Stimulated activated CD8-positive, alpha-beta memory T cell treated with anti-CD3 and anti-CD28 coated beads, Interleukin-4, amount 100 ng/mL, for 24 hours (primary cell): ENCODE results near the gene ZNRF1.
"Not testable (repeated sequence)": the region's sequence is repeated elsewhere in the genome, so short reads cannot be mapped to it uniquely, and the experiment has no call there.

Source experiments
- DNase-seq: peaks from one replicate; pipeline ENCODE4 v3.0.0-alpha.2; 2020; ENCODE audit warnings: low read depth

The ZNRF1 gene

GRCh38 chr16:74998481-74999218 lies at the start of gene ZNRF1:
Gene ZNRF1, plus strand, starts transcription at chr16:74999024. Its CDS starts 648 bp downstream, at chr16:74999672.
- peak; percentile 72 for DNase-seq

- DNase-seq = no peak
Measured at GRCh38 chr16:74949309-74949708, 49.5 kb upstream of the ZNRF1 start.

GRCh38 chr16:74950511-74950910 lies 48.3 kb upstream of the ZNRF1 start:
- no peak for DNase-seq

DNA sequence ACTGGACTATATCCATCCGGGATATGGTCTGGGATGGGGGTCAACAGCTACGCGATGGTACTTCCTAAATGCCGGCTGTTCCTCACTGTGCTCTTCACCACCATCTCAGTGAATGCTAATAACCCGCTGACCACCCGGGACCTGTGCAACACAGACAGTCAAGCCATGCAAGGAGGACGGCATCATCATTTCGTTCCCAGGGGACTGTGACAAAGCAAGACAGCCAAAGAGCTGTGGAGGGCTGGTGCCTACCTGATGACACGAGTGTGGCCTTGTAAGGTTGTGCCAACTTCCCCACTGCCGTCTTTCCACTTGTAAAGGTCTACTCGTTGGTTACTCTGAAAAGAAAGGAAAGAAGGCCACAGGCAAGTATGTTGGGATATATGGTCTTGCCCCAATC lies 47.6 kb upstream of the ZNRF1 start:
- DNase-seq = no peak

- no peak for DNase-seq
Measured at GRCh38 chr16:74951681-74952080, 47.1 kb upstream of the ZNRF1 start.

DNA sequence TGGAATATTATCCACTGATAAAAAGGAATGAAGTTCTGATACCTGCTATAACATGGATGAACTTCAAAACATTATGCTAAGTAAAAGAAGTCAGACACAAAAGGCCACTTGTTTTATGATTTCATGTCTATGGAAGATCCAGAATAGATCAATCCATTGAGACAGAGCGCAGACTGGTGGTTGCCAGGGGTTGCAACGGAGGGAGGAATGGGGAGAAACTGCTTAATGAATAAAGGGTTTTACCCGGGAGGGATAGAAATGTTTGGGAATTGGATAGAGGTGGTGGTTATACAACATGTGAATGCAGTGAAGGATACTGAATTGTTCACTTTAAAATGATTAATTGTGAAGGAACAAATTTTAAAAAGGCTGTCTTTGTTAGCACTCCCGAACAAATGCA lies 44.1 kb upstream of the ZNRF1 start:
- DNase-seq = no peak

DNA sequence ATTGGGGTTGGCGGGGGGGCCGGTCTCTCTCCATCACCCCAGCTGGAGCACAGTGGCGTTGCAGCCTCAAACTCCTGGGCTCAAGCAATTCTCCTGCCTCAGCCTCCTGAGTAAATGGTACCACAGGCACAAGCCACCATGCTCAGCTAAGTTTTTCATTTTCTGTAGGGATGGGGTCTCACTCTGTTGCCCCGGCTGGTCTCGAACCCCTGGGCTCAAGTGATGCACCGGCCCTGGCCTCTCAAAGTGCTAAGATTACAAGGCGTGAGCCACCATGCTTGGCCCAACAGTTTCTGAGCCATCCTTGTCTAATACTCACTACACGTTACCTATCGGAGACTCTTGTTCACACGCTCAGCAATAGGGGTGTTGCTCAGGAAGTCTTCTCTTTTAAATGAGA lies 25.5 kb upstream of the ZNRF1 start:
- DNase-seq = no peak

DNA sequence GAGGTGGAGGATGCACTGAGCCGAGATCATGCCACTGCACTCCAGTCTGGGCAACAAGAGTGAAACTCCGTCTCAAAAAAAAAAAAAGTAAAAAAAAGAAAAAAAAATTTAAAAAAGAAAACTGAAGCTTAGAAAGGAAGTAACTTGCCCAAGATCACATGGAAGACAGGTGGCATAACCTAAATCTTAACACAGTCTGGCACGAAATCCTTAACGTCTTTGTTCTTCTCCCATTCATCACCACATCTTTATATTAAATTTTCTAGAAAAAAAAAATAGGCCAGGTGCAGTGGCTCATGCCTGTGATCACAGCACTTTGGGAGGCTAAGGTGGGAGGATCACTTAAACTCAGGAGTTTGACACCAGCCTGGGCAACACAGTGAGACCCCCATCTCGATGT lies 23.2 kb upstream of the ZNRF1 start:
- DNase-seq = no peak

DNA sequence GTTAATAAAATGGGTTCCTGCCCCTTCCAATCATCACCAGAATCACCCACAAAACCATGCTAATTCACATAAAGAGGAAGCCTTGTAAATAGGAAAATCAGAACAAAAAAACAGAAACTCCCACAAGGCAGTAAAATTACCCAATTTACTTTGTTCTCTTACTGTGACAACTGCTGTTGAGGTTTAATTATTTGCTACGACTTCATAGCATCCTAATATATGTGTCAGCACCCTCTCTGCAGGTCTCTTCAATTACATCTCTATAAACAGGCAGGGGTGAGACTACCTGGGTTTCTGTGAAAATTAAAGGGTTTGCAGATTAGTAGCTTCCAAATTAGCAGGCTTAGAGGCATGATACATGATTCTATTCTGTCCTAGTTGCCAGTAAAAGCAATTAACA lies 16.6 kb upstream of the ZNRF1 start:
- DNase-seq = no peak

DNA sequence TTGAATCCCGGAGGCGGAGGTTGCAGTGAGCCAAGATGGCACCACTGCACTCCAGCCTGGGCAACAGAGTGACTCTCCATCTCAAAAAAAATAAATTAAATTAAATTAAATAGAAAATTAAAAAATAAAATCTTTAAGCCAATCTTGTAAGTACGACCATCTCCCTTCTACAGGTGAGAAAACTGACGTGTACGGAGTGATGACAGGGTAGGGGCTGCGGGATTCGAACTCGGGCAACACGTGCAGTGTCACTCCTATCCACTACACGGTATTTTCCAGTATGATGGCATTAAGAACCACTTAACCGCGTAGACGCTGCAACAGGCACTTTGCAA lies 14.7 kb upstream of the ZNRF1 start:
- DNase-seq = no peak

DNA sequence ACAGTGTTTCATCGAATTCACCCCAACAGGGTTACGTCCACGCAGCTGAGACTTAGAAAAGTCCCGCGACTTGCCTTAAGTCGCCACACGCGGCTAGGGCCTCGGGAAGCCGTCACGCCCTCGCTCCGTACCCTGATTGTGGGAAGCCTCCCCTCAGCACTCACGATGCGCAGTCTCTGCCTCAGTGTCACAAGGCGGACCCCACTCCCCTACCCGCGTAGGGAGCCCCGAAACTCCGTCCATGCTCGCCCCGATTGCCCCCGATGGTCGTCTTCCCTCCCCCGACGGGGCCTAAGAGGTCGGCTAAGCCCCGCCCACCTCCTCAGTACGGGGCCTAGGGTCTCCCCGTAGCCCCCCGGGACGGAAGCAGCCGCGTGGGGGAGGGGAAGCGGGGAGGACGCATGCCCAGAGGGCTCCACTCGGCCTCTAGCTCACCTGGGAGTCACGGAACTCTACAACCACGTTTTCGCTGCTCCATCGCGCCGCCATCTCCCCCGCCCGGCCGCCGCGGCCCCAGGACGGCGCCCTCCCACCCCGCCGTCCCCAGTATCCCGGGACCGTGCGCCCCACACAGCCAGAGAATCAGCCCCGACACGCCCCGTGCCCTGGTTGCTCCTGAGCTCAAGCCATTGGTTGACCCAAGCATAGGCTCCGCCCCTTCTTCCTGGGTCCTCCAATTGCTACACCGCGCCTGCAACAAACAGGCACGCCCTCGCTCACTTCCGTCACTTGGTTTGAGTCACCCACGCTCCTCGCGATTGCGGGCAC lies 14.1 kb upstream of the ZNRF1 start, which contains the start of gene WDR59:
WDR59 (minus strand) TSS at position 595 of the 768 bp plus-strand sequence; CDS start at position 489, 106 bp downstream.
- peak; percentile 98 for DNase-seq

DNA sequence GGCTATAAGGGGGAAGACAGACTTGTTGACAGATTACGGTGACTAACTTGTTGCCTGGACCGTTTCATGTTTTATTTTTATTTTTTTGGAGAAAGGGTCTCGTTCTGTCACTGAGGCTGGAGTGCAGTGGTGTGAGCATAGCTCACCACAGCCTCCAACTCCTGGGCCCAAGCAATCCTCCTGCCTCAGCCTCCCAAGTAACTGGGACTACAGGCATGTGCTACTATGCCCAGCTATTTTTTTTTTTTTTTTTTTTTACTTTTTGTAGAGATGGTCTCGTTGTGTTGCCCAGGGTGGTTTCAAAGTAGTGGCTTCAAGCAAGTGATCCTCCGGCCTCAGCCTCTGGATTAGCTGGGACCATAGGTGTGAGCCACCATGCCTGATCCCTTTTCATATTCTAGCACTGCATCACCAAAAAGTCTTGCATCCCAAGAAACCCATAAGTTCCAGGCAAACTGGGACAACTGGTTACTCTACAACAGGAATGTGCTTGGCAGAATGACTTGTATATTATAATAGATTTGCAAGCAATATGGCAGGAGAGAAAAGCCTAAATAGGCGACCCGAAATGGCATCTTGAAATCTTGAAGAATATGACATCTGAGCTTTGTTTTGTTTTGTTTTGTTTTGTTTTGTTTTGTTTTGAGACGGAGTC lies 11.7 kb upstream of the ZNRF1 start:
- no peak for DNase-seq

GRCh38 chr16:74989864-74990263 lies 9.0 kb upstream of the ZNRF1 start:
- DNase-seq = not testable (repeated sequence)

- DNase-seq = no peak
Measured at GRCh38 chr16:74990832-74991231, 8.0 kb upstream of the ZNRF1 start.

DNA sequence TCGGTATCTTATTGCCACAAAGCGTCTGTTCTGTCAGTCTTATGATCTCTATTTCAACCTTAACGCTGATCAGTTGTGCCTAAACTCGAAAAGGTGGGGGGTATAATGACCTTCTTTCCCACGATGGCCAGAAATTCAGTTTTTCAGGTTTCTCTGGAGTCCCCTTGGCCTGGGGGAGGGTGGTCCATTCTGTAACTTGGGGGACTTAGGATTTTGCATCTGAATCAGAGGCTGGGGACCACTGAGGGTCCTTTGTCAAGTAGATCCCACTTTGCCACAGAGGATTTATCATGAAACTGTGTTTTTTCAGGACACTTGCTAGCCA lies 7.6 kb upstream of the ZNRF1 start:
- no peak for DNase-seq

GRCh38 chr16:74991593-74992403 lies 7.0 kb upstream of the ZNRF1 start:
- DNase-seq = no peak

- no peak for DNase-seq
Measured at GRCh38 chr16:74995986-74996385, 2.8 kb upstream of the ZNRF1 start.

DNA sequence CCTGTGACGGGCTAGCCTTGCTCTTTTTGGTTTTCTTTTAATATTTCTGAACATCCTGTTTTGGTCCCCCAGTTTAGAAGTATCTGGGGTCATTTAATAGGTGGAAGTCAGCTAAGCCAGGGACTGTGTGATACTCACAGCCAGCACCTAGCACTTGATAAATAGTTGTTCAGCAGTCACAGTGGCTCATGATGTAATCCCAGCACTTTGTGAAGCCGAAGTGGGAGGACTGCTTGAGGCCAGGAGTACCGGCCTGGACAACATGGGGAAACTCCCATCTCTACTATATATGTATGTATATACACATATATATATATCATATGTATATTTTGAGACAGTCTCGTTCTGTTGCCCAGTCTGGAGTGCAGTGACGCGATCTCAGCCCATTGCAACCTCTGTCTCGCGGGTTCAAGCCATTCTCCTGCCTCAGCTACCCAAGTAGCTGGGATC lies 1.8 kb upstream of the ZNRF1 start:
- no peak for DNase-seq

GRCh38 chr16:74999219-74999608 lies 390 bp downstream of the ZNRF1 start:
- DNase-seq = no peak

DNA sequence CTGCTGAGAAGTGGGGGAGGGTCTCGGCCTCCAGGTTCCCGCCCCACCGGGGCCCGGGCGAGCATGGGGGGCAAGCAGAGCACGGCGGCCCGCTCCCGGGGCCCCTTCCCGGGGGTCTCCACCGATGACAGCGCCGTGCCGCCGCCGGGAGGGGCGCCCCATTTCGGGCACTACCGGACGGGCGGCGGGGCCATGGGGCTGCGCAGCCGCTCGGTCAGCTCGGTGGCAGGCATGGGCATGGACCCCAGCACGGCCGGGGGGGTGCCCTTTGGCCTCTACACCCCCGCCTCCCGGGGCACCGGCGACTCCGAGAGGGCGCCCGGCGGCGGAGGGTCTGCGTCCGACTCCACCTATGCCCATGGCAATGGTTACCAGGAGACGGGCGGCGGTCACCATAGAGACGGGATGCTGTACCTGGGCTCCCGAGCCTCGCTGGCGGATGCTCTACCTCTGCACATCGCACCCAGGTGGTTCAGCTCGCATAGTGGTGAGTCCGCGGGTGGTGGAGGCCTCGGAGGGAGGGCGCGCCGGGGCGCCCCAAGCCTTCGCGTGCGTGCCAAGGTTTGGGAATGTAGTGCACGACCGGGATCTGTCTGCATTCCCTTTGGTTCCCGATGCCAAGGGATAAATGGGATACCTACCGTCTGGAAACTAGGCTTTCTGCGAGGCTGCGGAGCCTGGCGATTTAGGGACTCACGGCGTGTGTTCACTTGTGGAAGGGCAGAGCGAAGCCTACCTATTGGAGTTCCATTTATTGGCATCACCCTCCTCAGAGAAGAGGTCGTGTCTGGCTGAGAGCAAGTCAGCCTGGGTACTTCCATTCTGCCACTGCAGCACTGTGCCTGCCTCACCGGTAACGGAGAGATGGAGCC lies 1.0 kb downstream of the ZNRF1 start:
- peak; percentile 42 for DNase-seq

DNA sequence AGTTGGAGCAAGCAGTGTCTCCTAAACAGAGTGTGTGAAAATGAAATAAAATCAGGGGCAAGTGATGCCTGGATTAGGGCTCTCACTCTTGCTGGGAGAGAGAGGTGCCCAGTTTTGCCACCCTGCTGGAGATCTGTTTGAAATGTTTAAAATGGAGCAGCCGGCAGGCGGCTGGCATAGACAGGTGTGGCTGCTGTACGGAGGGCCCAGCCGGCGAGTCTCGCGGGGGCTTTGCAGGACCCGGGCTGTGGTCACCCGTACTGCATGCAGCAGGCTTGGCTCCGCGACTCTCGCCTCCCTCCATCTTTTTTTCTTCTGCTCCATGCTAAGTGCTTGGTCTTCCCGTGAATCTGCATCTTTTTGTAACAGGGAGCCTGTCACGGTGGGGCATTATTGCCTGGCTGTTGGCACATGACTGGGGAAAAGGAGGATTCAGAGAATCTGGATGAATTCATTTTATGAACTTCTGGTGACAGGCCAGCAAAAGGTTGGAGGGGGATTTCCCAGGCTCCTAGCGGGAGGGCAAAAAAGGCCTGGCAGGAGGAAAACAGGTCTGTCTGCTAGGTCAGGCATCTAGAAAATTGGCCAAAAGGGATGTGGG lies 1.8 kb downstream of the ZNRF1 start:
- no peak for DNase-seq
